HG03520 (cell line): ENCODE measurements around the gene EBF3.

ENCODE experiments used
- ATAC-seq: cut with Tn5 transposase; IDR thresholded peaks from one replicate; pipeline ENCODE4 v1.9.1; 2021; ENCODE audit warnings: mild to moderate bottlenecking, moderate library complexity; ENCODE audit not compliant: unreplicated experiment

Gene EBF3

DNA sequence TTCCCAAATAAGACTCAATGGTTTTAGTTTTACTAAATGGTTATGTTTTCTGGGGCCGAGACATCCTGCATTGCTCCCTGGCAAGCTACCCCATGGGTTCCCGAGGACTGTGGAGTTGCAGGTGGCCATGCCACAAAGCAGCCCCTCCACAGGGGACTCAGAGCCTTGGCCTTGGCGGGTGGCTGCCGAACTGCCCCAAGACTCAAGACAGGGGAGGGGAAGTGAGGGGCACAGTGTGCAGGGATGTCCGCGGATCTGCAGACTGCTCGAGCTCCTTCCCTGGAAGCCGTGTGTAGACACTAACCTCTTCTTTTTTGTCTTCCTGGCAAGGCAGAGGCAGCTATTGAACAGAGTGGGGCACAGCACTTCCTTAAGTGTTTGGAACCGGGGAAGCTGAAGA is 154.6 kb downstream of the EBF3 start:
- no peak for ATAC-seq

DNA sequence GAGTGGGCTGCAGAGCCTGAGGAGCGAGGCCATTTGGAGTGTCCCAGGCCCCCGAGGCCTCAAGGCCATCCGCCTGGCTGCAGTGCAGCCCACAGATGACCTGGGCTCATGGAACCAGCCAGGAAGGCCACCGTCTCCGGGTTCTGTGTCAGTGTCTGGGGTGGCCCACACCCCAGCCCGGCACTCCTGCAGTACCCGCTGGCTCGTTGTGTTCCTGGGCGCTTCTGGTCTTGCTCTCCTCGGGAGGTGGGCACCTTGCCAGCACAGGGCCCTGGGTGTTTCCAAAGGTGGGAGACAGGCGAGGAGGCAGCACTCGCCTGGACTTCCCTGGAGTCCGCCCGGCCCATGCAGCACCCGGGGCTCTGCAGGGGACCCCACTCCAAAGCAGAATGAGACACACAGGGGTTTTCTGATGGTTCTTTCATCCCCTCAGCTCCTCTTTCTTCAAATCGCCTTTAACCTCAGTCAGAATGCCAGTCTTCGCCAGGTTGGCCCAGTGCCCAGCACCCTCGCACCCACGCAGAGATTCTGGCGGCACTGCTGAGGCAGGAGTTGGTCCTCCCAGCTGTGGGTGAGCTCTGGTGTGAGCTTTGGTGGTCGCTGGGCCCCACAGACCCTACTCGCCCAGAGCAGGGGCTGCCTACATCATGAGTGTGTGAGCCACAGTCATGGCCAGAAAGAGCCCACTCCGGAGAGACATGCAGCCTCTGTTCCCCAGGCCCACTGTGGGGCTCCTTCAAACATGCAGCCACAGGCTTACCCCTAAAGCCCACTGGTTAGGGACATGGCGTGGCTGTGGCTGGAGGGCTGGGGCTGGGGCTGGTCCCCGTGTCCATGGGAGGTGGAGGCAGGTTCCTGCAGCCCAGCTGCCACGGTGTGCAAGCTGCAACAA is 155.7 kb downstream of the EBF3 start:
- ATAC-seq, result no peak

DNA sequence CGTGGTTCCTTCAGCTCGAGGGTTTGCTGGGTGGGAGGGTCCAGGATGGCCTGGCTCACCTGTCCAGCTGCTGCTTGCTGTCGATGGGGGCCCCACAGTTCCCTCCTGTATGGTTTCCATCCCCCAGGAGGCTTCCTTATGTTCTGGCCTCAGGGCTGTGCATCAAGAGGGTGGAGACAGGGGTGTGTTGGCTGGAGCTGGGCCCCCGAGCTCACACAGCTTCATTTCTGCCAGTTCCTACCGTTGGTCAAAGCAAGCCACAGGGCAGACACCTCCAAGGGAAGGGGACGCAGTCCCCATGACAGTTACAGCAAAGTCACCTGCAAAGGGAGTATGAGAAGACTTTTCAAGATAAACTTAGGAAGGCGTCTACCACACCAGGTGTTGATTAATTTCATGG is 156.9 kb downstream of the EBF3 start:
- no peak for ATAC-seq

DNA sequence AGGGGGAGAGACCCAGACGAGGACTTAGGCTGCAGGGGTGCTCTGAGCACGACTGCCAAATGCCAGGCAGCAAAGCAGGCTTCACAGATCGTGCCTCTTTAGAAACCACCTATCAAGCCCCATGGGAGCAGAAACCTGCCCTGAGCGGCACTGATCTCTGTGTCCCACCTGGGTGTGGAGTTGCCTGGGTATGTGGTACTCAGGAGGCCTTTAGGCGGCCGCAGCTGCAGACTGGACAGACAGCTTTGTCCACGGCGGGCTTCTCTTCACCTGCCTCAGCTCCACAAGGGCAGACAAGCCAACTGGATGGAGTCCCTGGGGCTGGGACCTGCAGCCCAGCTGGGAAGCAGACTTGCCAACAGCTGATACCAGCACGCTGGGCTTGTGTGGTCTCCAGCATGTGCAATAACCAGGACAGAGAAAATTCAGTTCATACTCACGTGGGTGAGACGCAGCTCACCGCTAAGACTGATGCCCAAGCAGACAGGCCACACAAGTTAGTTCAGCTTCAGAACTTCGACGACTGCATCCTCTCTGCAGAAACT is 163.2 kb downstream of the EBF3 start:
- ATAC-seq, result no peak

DNA sequence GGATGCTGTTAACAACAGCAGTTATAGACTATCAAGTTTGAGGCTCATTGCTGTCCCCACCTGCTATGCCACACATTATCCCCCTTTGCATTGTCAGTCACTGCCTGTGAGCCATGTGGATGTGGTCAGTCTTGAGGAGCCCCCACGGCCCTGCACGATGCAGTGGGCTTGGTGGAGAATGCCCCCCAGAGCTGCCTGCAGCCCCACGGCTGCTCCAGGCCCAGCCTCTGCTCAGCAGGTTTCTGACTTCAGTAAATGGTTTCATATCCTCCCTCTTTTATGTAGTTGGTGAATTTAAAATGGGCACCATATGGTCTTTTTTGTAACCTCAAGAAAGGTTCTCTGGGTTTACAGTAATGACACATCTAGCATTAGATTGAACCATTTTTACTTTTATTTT is 164.1 kb downstream of the EBF3 start:
- ATAC-seq, result no peak

DNA sequence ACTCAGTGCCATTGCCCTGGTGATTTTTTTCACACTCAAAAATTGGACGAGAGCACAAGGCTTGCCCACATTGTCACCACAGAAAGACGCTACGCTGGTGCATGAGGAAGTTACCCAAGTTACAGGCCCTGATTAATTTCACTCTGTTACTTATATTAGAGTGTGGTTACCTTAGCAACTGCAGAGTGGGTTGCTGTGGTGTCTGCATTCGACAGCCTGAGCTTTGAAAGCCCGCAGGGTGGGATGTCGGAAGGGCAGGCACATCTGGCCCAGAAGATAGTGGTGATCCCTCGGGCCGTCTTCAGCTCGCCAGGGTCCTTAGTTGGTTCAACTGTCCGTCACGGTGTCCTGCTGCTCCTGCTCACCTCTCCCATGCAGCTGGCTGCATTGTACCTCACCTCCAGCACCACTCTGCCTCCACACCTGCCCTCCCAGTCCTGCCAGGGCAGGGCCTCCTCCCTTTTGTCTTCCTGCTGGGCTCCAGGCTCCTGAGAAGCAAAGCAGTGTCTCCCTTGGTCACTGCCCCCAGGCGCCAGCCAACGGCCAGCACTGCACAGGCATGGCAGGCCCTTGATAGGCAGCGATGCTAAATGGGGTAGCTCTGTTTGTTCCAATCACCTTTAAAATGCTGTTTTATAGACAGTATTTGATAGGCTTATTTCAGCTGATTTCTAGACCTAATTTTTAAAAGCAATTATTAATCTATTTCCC is 167.2 kb downstream of the EBF3 start:
- ATAC-seq, result no peak

DNA sequence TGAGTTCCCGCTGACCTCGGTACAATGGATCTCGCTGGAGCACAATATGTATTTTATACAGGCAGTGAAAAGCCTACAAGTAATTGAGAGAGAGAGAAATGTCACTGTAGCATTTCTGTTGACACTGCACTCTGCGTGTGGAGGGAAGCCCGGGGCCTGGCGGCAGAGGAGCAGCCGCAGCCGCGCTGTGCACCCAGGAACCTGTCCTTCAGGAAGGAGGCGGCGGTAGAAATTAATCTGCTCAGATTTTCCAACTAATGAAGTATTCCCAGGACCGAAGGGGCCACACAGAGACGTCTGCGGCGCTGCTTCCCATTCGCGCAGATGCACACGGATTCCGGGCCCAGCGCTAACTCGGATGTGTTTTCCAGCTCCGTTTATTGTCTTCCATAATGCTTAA is 170.1 kb downstream of the EBF3 start:
- ATAC-seq, result no peak

DNA sequence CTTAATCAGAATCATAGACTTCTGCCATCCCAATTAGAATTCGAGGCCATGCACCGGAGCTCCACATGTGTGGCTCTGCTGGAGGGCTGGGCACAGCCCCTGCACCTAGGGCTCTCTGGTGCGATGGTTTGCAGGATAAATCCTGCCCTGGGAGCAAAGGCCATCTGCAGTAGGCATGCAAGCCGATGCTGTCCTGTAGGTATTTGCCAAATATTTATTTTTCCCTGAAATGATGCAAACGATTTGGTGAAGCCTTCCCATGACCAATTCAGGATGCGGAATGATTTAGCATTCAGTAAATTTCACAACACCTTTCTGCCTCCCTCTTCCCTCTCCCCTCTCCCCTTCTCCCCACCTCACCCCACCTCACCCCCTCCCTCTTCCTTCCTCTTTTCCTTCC is 170.6 kb downstream of the EBF3 start:
- no peak for ATAC-seq

DNA sequence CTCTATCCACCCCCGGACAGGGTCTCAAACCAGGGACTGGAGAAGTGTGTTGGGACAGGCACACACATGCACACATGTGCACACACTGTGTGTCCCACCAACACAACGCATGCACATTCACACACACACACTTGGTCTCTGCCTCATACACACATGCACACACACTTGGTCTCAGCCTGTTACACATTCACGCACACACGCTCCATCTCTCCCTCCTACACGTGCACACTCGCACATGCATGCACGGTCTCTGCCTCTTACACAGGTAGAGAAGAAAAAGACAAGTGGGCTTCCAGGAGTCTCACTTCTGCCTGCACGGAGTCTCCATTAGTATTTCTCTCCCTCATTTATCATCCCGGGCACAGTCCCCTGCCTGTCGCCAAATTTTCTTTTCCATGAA is 171.2 kb downstream of the EBF3 start:
- ATAC-seq, result no peak

DNA sequence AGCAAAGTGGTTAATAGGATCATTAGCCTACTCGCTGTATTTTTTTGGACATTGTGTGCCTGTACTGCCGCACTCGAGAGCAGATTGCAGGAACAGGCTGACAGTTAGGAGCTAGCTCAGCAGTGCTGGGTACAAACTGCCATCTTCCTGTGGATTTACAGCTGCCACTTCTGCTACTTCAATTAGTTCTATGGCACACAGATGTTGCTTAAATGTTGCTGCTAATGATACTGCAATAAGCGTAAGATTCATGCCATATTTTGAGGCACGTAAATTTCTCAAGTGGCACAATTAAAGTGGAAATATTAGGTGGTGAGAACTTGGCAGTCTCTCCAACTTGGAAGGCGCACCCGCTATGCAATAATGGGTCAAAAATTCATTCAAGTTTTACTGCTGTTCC is 171.9 kb downstream of the EBF3 start:
- no peak for ATAC-seq

DNA sequence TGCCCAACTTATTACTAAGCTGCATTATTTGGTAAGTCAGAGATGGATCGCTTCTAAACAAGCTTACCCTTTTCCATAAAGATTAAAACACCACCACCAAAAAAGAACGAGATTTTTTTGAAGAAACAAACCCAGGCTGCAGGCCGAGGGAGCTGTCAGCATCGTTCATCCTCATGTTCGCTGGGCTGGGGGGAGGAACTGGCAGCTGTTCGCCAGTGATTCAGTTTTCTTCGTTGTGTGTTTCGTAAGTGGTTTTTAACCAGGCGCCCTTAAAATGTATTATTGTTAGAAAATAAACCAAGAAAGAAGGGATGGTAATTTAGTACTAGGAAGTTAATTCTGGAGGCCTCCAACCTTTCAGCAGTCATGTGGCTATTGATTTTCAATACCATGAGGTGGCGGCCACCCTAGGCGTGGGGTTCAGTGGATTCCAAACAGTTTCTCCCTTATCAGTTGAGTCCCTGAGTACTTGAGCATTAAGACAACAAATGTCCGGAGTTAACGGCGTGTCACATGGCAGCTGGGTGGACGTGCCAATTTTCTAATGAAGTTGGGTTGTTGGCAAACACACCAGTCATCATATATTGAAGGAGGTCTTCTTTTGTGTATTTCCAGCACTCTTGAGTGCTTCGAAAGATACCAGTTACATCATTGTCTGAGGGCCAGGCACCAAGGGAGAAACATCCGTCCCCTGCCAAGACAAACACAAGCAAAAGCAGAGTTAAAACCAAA is 173.2 kb downstream of the EBF3 start:
- no peak for ATAC-seq

DNA sequence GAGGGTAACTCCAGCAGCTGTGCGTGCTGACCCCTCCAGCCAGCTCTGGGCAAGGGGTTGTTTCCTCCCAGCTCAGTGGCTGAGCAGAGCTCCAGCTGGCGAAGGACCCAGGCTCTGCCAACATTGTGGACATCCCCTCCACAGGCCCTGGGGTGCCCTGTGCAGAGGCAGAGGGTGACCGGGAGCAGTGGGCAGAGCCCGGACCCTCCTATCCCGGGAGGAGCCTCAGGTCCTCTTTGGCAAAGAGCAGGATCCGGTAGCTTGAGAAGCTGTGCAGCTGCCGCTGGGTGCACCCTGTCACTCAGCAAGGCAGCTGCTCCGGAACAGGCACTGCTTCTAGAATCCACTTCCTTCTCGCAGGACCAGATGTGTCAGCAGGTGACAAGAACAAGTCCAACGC is 175.9 kb downstream of the EBF3 start:
- ATAC-seq, result no peak

DNA sequence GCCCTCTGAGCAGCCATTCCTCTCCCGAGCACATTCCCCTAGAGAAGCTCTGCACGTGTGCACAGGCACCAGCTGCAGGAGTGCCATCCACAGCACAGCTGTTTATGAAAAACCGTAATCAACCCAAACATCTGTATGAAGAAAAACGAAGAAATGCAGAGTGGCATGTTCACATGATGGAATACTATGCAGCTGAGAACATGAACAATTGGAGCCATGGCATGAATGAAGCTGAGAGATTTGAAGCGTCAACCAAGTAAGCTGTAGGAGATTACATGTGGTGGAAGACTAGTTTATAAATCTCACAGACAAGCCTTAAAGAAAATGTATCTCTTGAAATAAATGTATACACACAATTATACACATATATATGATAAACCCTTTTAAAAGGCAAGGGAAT is 176.5 kb downstream of the EBF3 start:
- ATAC-seq, result no peak

DNA sequence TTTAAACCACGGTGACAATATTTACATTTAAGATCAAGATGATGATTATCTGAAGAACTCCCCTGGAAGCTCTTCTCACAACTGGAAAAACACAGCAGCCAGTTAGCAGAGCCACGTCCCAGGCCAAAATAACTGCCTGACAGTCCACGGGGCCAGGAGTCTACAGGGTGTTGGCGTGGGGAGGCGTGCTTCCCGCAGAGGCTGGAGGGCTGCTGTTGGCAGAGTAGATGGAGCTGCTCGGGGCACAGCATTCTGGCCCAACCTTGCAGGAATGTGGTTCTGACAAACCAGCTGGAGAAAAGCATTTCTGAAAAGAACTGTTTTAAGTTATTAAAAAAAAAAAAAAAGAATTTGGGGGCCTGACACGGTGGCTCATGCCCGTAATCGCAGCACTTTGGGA is 177.9 kb downstream of the EBF3 start:
- no peak for ATAC-seq

DNA sequence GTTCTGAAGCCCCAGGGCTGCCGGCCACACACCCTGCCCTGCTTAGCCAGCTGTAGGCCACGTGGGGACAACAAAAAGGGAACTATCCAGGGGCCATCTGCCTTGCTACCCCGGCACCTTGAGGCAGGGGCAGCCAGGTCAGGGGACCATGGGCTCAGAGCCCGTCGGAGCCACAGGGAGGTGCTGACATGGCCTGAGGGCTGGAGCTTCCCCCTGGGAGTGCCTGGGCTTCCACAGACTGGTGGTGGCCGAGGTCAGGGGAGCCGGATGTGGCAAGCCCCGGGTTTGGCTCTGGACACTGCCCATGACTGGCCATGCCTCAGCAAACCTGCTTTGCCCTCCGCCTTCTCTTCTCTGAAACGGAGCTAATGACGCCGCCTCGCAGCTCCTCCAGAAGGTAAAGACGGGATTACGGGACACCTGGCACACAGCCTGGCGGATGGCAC is 178.5 kb downstream of the EBF3 start:
- ATAC-seq, result no peak
